Neural progenitor cell (in vitro differentiated cells): ENCODE measurements around the gene DTNB. TPM values are rescaled to one million over a fixed set of nuclear protein-coding genes. Genes with fewer than 3 reads are reported as not detected.

Experiments used
- DNase-seq: peaks from one replicate; pipeline ENCODE4 v3.0.0-alpha.2; 2016; ENCODE audit warnings: low spot score
- H2AFZ ChIP-seq: fragments of 200-600 bp; sonication (generic); replicated peaks from 2 replicates; pipeline ENCODE4 v1.6.1; 2016; ENCODE audit warnings: antibody characterized with exemption
- H3F3A ChIP-seq: fragments of 200-600 bp; sonication (generic); 2 replicates; pipeline ENCODE4 v1.6.1; 2016; ENCODE audit warnings: antibody characterized with exemption, low read depth
- H3K27ac ChIP-seq: fragments of 200-600 bp; sonication (generic); 2 replicates; pipeline ENCODE4 v1.5.1; 2016; ENCODE audit warnings: mild to moderate bottlenecking
- H3K27me3 ChIP-seq: fragments of 200-600 bp; sonication (generic); 2 replicates; pipeline ENCODE4 v1.6.1; 2016; ENCODE audit warnings: mild to moderate bottlenecking, moderate library complexity
- H3K36me3 ChIP-seq: fragments of 200-600 bp; sonication (generic); 2 replicates; pipeline ENCODE4 v1.5.1; 2016
- H3K4me1 ChIP-seq: fragments of 200-600 bp; sonication (generic); 2 replicates; pipeline ENCODE4 v1.6.1; 2016; ENCODE audit warnings: mixed run types
- H3K4me2 ChIP-seq: fragments of 200-600 bp; sonication (generic); 2 replicates; pipeline ENCODE4 v1.6.1; 2016
- H3K4me3 ChIP-seq: fragments of 200-600 bp; sonication (generic); 2 replicates; pipeline ENCODE4 v1.5.1; 2016
- H3K79me2 ChIP-seq: fragments of 200-600 bp; sonication (generic); 2 replicates; pipeline ENCODE4 v1.6.1; 2016; ENCODE audit warnings: low read depth
- H3K9ac ChIP-seq: fragments of 200-600 bp; sonication (generic); 2 replicates; pipeline ENCODE4 v1.6.1; 2016
- H3K9me3 ChIP-seq: fragments of 200-600 bp; sonication (generic); 2 replicates; pipeline ENCODE4 v1.5.1; 2016; ENCODE audit warnings: low read depth
- H4K20me1 ChIP-seq: fragments of 200-600 bp; sonication (generic); 2 replicates; pipeline ENCODE4 v1.6.1; 2016; ENCODE audit warnings: low read depth
- H3K27ac Mint-ChIP-seq: 3 replicates; pipeline ENCODE4 v1.8.0; 2021; ENCODE audit warnings: mixed read lengths
- H3K27me3 Mint-ChIP-seq: 2 replicates; pipeline ENCODE4 v1.8.0; 2022; ENCODE audit warnings: low read depth, mild to moderate bottlenecking, inconsistent platforms, moderate library complexity, mixed read lengths; ENCODE audit not compliant: insufficient read depth
- H3K36me3 Mint-ChIP-seq: 3 replicates; pipeline ENCODE4 v1.8.0; 2021; ENCODE audit warnings: mixed read lengths
- H3K4me1 Mint-ChIP-seq: 3 replicates; pipeline ENCODE4 v1.8.0; 2021; ENCODE audit warnings: mixed read lengths
- H3K4me3 Mint-ChIP-seq: 3 replicates; pipeline ENCODE4 v1.8.0; 2021; ENCODE audit warnings: mild to moderate bottlenecking, moderate library complexity, mixed read lengths
- H3K9me3 Mint-ChIP-seq: 3 replicates; pipeline ENCODE4 v1.8.0; 2020; ENCODE audit warnings: mixed read lengths
- EZH2 ChIP-seq: fragments of 200-600 bp; sonication (generic); IDR thresholded peaks from 2 replicates; pipeline ENCODE4 v1.6.1; 2017; ENCODE audit warnings: antibody characterized with exemption, mild to moderate bottlenecking, moderate library complexity
- EZH2phosphoT487 ChIP-seq: fragments of 200-600 bp; sonication (generic); IDR thresholded peaks from 2 replicates; pipeline ENCODE4 v1.6.1; 2017; ENCODE audit warnings: antibody characterized with exemption
- total RNA-seq: library from RNA; depleted of rRNA; stranded (reverse); fragments of >200 nt; gene quantifications from 2 replicates; pipeline ENCODE4 v1.2.3, GENCODE V29; 2015; ENCODE audit warnings: low replicate concordance
- TF ChIP-seq, protein P1 (sequence below): fragments of 200-600 bp; sonication (generic); IDR thresholded peaks from 2 replicates; pipeline ENCODE4 v1.5.1; 2017; ENCODE audit warnings: antibody characterized with exemption, mild to moderate bottlenecking

DTNB gene
- total RNA-seq, 1 donor from 2014 or later: 27.1 TPM

DNA sequence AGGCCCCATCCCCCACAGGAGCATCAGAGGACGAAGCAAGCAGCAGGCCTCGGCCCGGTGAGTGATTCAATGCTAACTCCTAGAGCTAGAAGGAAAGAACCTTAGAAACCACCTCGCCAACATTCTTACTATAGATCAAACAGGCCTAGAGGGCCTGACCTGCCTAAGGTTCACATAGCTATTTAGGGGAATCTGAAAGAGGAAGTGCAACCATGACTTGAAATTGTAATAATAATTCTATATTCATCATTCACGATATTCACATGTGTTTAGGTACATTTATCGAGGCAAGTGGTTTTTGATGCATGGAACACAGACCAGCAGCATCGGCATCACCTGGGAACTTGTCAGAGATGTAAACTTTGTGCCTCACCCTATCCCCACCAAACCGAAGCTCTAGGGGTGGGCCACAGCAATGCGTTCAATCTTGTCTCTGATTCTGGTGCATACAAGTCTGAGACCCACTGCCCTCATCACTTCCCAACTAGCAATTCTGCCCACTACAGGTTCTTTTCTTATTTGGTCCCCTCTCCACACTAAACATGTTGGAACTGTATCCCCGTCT lies 253.6 kb downstream of the DTNB start:
- Histone ChIP-seq H3K9ac (no peak overlapping the region), H4K20me1 (no peaks in the 10 kb centered on the region), H3K9me3 (no peaks in the 10 kb centered on the region), H3K79me2 (no peaks in the 10 kb centered on the region), H3K4me1 (no peaks in the 10 kb centered on the region), H3K36me3 (no peaks in the 10 kb centered on the region), H3F3A (no peaks in the 10 kb centered on the region), H2AFZ (no peak overlapping the region), H3K27me3 (no peaks in the 10 kb centered on the region), H3K27ac (no peak overlapping the region), H3K4me2 (no peak overlapping the region), H3K4me3 (no peak overlapping the region)
- Mint-ChIP-seq H3K9me3 (no peaks in the 10 kb centered on the region), H3K27me3 (no peaks in the 10 kb centered on the region), H3K4me1 (no peaks in the 10 kb centered on the region), H3K36me3 (peaks cover 13% of the 10 kb centered on the region), H3K27ac (no peak overlapping the region), H3K4me3 (no peak overlapping the region)
- DNase-seq: no peak
- TF ChIP-seq EZH2phosphoT487 (no peak), EZH2 (no peak)
- TF ChIP-seq, protein P1, sequence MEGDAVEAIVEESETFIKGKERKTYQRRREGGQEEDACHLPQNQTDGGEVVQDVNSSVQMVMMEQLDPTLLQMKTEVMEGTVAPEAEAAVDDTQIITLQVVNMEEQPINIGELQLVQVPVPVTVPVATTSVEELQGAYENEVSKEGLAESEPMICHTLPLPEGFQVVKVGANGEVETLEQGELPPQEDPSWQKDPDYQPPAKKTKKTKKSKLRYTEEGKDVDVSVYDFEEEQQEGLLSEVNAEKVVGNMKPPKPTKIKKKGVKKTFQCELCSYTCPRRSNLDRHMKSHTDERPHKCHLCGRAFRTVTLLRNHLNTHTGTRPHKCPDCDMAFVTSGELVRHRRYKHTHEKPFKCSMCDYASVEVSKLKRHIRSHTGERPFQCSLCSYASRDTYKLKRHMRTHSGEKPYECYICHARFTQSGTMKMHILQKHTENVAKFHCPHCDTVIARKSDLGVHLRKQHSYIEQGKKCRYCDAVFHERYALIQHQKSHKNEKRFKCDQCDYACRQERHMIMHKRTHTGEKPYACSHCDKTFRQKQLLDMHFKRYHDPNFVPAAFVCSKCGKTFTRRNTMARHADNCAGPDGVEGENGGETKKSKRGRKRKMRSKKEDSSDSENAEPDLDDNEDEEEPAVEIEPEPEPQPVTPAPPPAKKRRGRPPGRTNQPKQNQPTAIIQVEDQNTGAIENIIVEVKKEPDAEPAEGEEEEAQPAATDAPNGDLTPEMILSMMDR: no peak

DNA sequence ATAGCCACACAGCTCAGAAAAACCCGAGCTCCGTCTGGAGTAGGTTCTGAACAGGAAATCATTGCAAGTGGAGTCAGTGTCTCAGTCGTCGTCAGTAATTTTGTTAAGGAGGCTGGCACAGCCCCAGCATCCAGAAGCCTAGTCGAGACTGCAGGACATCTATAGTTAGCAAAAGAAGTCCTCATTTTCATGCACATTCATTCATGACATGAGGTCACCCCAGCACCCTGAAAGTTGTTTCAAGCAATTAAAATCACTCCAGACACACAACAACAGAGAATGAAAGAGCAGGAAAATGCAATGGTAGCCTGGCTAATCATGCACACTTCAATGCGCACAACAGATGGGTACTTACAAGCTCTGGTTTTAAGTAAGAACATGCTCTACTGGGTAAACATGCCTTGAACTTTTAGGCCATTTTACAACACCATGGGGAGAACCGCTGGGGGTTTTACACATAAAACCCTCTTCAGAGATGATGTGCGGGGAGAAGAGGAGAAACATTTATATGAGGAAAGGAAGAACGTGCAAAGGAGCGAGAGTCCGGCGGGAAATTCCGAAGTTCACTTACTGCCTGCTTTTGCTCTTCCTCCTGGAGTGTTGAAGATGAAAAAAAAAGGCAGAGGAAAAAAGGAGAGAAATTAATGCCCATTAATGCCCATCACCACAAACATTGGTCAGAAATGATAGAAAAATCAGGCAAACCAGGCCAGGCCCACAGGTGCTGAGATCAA lies 254.3 kb downstream of the DTNB start:
- no peak for DNase-seq
- Mint-ChIP-seq H3K36me3 (peaks cover 13% of the 10 kb centered on the region), H3K4me1 (no peaks in the 10 kb centered on the region), H3K9me3 (no peaks in the 10 kb centered on the region), H3K27ac (no peak overlapping the region), H3K4me3 (no peak overlapping the region), H3K27me3 (peaks cover 2% of the 10 kb centered on the region)
- Histone ChIP-seq H3F3A (no peaks in the 10 kb centered on the region), H3K4me2 (no peak overlapping the region), H3K4me3 (no peak overlapping the region), H3K4me1 (no peaks in the 10 kb centered on the region), H3K36me3 (no peaks in the 10 kb centered on the region), H3K9ac (no peak overlapping the region), H3K9me3 (no peaks in the 10 kb centered on the region), H2AFZ (no peak overlapping the region), H3K79me2 (no peaks in the 10 kb centered on the region), H4K20me1 (no peaks in the 10 kb centered on the region), H3K27ac (no peak overlapping the region), H3K27me3 (no peaks in the 10 kb centered on the region)
- TF ChIP-seq EZH2phosphoT487: no peak
- TF ChIP-seq, protein P1: no peak
- no peak for TF ChIP-seq EZH2

DNA sequence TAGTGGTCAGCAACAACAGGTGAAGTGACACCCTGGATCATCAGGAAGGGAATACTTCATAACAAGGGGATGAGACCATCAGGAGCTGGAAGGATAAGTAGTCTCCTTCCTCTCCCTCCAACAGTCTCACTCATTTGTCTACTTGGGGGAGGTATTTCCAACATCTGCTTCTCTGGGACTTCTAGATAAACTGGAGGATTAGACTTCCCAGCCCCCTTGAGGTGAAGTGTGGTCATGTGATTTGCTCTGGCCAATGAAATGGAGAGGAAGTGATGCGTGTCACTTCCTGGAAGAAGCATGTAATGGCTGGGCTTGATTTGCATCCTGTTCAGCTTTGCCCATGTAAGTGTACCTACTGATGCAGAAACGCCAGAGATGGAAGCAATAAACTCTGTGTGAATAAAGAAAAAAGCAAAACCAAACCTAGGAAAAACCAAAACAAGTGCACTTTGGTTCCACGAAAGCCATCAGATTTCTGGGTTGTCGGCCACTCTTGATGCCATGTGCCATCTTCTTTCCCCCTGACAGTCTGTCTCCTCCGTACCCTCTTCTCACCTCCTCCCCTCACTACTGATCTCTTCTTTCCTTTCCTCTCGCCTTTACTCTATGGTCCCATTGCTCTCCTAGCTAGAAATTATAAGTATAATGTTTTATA lies 255.5 kb downstream of the DTNB start:
- TF ChIP-seq, protein P1: no peak
- TF ChIP-seq EZH2phosphoT487 (no peak), EZH2 (no peak)

More for the DNA sequence above, 255.5 kb downstream of the DTNB start:
- Mint-ChIP-seq H3K4me3 (no peak overlapping the region), H3K4me1 (no peaks in the 10 kb centered on the region), H3K27me3 (peaks cover 2% of the 10 kb centered on the region), H3K36me3 (peaks cover 16% of the 10 kb centered on the region), H3K27ac (no peak overlapping the region), H3K9me3 (no peaks in the 10 kb centered on the region)
- H3K4me1 ChIP-seq: no peaks in the 10 kb centered on the region
- no peaks in the 10 kb centered on the region for H3K27me3 ChIP-seq
- H4K20me1 ChIP-seq: no peaks in the 10 kb centered on the region
- H3F3A ChIP-seq: no peaks in the 10 kb centered on the region
- H3K4me2 ChIP-seq: no peak overlapping the region
- H2AFZ ChIP-seq: no peak overlapping the region
- H3K9me3 ChIP-seq: no peaks in the 10 kb centered on the region
- no peaks in the 10 kb centered on the region for H3K36me3 ChIP-seq
- H3K79me2 ChIP-seq: no peaks in the 10 kb centered on the region
- DNase-seq: no peak
- no peak overlapping the region for H3K4me3 ChIP-seq
- H3K27ac ChIP-seq: no peak overlapping the region
- no peak overlapping the region for H3K9ac ChIP-seq
